SU-DHL-6 (cell line): ENCODE data around the gene C14orf132.

Source experiments
- H2AFZ ChIP-seq: fragments of 200-600 bp; sonication (generic); 2 replicates; pipeline ENCODE4 v1.6.1; 2014; ENCODE audit warnings: low read depth, mild to moderate bottlenecking, moderate library complexity, mixed read lengths, antibody characterized with exemption, low read length; ENCODE audit not compliant: severe bottlenecking
- H3F3A ChIP-seq: fragments of 200-600 bp; shearing (Covaris generic); 2 replicates; pipeline ENCODE4 v1.6.0; 2016; ENCODE audit warnings: antibody characterized with exemption, mild to moderate bottlenecking; ENCODE audit not compliant: insufficient read depth
- H3K27ac ChIP-seq: fragments of 200-600 bp; sonication (generic); 2 replicates; pipeline ENCODE4 v1.5.1; 2016; ENCODE audit warnings: low read depth, mild to moderate bottlenecking, low read length, moderate library complexity, mixed read lengths
- H3K27me3 ChIP-seq: fragments of 200-600 bp; sonication (generic), shearing (Covaris generic); 2 replicates; pipeline ENCODE4 v1.6.0; 2014; ENCODE audit warnings: mild to moderate bottlenecking, low read length
- H3K36me3 ChIP-seq: fragments of 200-600 bp; sonication (generic); 2 replicates; pipeline ENCODE4 v1.6.1; 2014; ENCODE audit warnings: mild to moderate bottlenecking, low read length, mixed read lengths
- H3K4me2 ChIP-seq: fragments of 300-600, 200-600 bp; shearing (Covaris generic), sonication (generic); 2 replicates; pipeline ENCODE4 v1.6.0; 2014; ENCODE audit warnings: low read length, low read depth, mild to moderate bottlenecking; ENCODE audit not compliant: poor library complexity, severe bottlenecking
- H3K4me3 ChIP-seq: fragments of 200-600 bp; sonication (generic); 2 replicates; pipeline ENCODE4 v1.5.1; 2014; ENCODE audit warnings: antibody characterized with exemption, low read length, mild to moderate bottlenecking, mixed read lengths; ENCODE audit not compliant: insufficient read depth, poor library complexity, severe bottlenecking
- H3K79me2 ChIP-seq: fragments of 200-600 bp; sonication (generic); 2 replicates; pipeline ENCODE4 v1.6.1; 2014; ENCODE audit warnings: mild to moderate bottlenecking, low read length, moderate library complexity; ENCODE audit not compliant: insufficient read depth
- H3K9ac ChIP-seq: fragments of 200-600 bp; sonication (generic); 2 replicates; pipeline ENCODE4 v1.7.0; 2014; ENCODE audit warnings: mild to moderate bottlenecking, low read length
- H3K9me2 ChIP-seq: fragments of 200-600 bp; sonication (generic); replicated peaks from 2 replicates; pipeline ENCODE4 v1.6.1; 2014; ENCODE audit warnings: low read length; ENCODE audit not compliant: insufficient read depth
- H3K9me3 ChIP-seq: fragments of 200-600 bp; sonication (generic); 2 replicates; pipeline ENCODE4 v1.6.1; 2014; ENCODE audit warnings: low read length, mixed read lengths; ENCODE audit not compliant: insufficient read depth
- H4K20me1 ChIP-seq: fragments of 200-600 bp; sonication (generic); 2 replicates; pipeline ENCODE4 v1.6.1; 2014; ENCODE audit warnings: low read depth, mild to moderate bottlenecking, antibody characterized with exemption, low read length, moderate library complexity, mixed read lengths
- CTCF ChIP-seq: fragments of 200-600 bp; sonication (generic); IDR thresholded peaks from one replicate; pipeline ENCODE4 v1.5.1; 2017; ENCODE audit warnings: antibody characterized with exemption, mild to moderate bottlenecking, low read length, moderate library complexity; ENCODE audit not compliant: insufficient read depth, poor library complexity, severe bottlenecking
- EZH2phosphoT487 ChIP-seq: fragments of 200-600 bp; sonication (generic), shearing (Covaris generic); conservative IDR thresholded peaks from 2 replicates; pipeline ENCODE4 v1.6.1; 2018; ENCODE audit warnings: mild to moderate bottlenecking, antibody characterized with exemption, low read length, moderate library complexity, mixed read lengths

C14orf132 gene

GRCh38 chr14:96135285-96135684 is 96.1 kb downstream of the C14orf132 start:
- H3K27ac ChIP-seq = no peak overlapping the region
- no peaks in the 10 kb centered on the region for H3K27me3 ChIP-seq

GRCh38 chr14:96136371-96137005 is 97.3 kb downstream of the C14orf132 start:
- no peak overlapping the region for H2AFZ ChIP-seq
- no peaks in the 10 kb centered on the region for H3F3A ChIP-seq
- H3K9me2 ChIP-seq = no peaks in the 10 kb centered on the region
- H3K4me2 ChIP-seq = no peak overlapping the region
- no peaks in the 10 kb centered on the region for H3K36me3 ChIP-seq
- no peaks in the 10 kb centered on the region for H3K27me3 ChIP-seq
- no peak overlapping the region for H3K27ac ChIP-seq
- TF ChIP-seq CTCF = no peak
- no peak for TF ChIP-seq EZH2phosphoT487
- no peak overlapping the region for H3K4me3 ChIP-seq
- H3K79me2 ChIP-seq = no peaks in the 10 kb centered on the region
- H3K9ac ChIP-seq = no peak overlapping the region
- H4K20me1 ChIP-seq = no peaks in the 10 kb centered on the region
- no peaks in the 10 kb centered on the region for H3K9me3 ChIP-seq

More at GRCh38 chr14:96135285-96135684, 96.1 kb downstream of the C14orf132 start:
- no peak overlapping the region for H2AFZ ChIP-seq
- no peaks in the 10 kb centered on the region for H3K9me2 ChIP-seq
- H3K79me2 ChIP-seq = no peaks in the 10 kb centered on the region
- H4K20me1 ChIP-seq = no peaks in the 10 kb centered on the region
- H3K9me3 ChIP-seq = no peaks in the 10 kb centered on the region
- H3K4me2 ChIP-seq = no peak overlapping the region
- no peaks in the 10 kb centered on the region for H3F3A ChIP-seq
- no peak overlapping the region for H3K4me3 ChIP-seq
- no peak for TF ChIP-seq EZH2phosphoT487
- no peak for TF ChIP-seq CTCF
- no peaks in the 10 kb centered on the region for H3K36me3 ChIP-seq
- H3K9ac ChIP-seq = no peak overlapping the region

GRCh38 chr14:96138241-96138640 is 99.1 kb downstream of the C14orf132 start:
- Histone ChIP-seq H3K9ac (no peak overlapping the region), H3K4me2 (no peak overlapping the region), H3K9me3 (no peaks in the 10 kb centered on the region), H3K36me3 (no peaks in the 10 kb centered on the region), H3K27me3 (no peaks in the 10 kb centered on the region), H2AFZ (no peak overlapping the region), H4K20me1 (no peaks in the 10 kb centered on the region), H3K79me2 (no peaks in the 10 kb centered on the region), H3K4me3 (no peak overlapping the region), H3K9me2 (no peaks in the 10 kb centered on the region), H3F3A (no peaks in the 10 kb centered on the region), H3K27ac (no peak overlapping the region)
- TF ChIP-seq CTCF = no peak
- TF ChIP-seq EZH2phosphoT487 = no peak
